Rectal smooth muscle tissue (tissue), 1 donor: ENCODE results near the gene CTSK.
"Not testable (repeated sequence)": the region's sequence is repeated elsewhere in the genome, so short reads cannot be mapped to it uniquely, and the experiment has no call there.

Source experiments
- H3K27ac ChIP-seq: one replicate; pipeline ENCODE4 v1.7.0; 2013; ENCODE audit warnings: low read depth, low read length, inconsistent platforms
- H3K27me3 ChIP-seq: one replicate; pipeline ENCODE4 v1.7.0; 2013; ENCODE audit warnings: low read length; ENCODE audit not compliant: control insufficient read depth, insufficient read depth
- H3K36me3 ChIP-seq: one replicate; pipeline ENCODE4 v1.7.0; 2013; ENCODE audit warnings: low read length; ENCODE audit not compliant: control insufficient read depth, insufficient read depth
- H3K4me1 ChIP-seq: one replicate; pipeline ENCODE4 v1.7.0; 2013; ENCODE audit warnings: low read length; ENCODE audit not compliant: control insufficient read depth, insufficient read depth
- H3K4me3 ChIP-seq: one replicate; pipeline ENCODE4 v1.7.0; 2013; ENCODE audit warnings: low read length
- H3K9ac ChIP-seq: one replicate; pipeline ENCODE4 v1.7.0; 2013; ENCODE audit warnings: low read length

Gene CTSK

GRCh38 chr1:150796374-150796773 lies 11.7 kb downstream of the CTSK start:
- no peak overlapping the region for H3K4me3 ChIP-seq
- H3K27me3 ChIP-seq, result no peaks in the 10 kb centered on the region
- H3K9ac ChIP-seq, result no peak overlapping the region
- H3K27ac ChIP-seq, result no peak overlapping the region
- H3K4me1 ChIP-seq, result no peaks in the 10 kb centered on the region
- H3K36me3 ChIP-seq, result peaks cover 13% of the 10 kb centered on the region

- H3K27me3 ChIP-seq, H3K27ac ChIP-seq: not testable (repeated sequence)
These were observed 14.3 kb downstream of the CTSK start for GRCh38 chr1:150793778-150794177.

GRCh38 chr1:150793221-150793620 lies 14.8 kb downstream of the CTSK start:
- no peaks in the 10 kb centered on the region for H3K27me3 ChIP-seq
- no peak overlapping the region for H3K4me3 ChIP-seq
- H3K4me1 ChIP-seq, result no peaks in the 10 kb centered on the region
- H3K36me3 ChIP-seq, result peaks cover 2% of the 10 kb centered on the region
- H3K9ac ChIP-seq, result no peak overlapping the region
- no peak overlapping the region for H3K27ac ChIP-seq

More at GRCh38 chr1:150793778-150794177, 14.3 kb downstream of the CTSK start:
- H3K4me1 ChIP-seq, H3K9ac ChIP-seq, H3K36me3 ChIP-seq, H3K4me3 ChIP-seq: not testable (repeated sequence)

GRCh38 chr1:150791585-150791984 lies 16.5 kb downstream of the CTSK start:
- Histone ChIP-seq H3K27me3 (no peaks in the 10 kb centered on the region), H3K4me1 (no peaks in the 10 kb centered on the region), H3K4me3 (no peak overlapping the region), H3K36me3 (peaks cover 2% of the 10 kb centered on the region), H3K9ac (no peak overlapping the region), H3K27ac (no peak overlapping the region)

GRCh38 chr1:150789396-150789795 lies 18.7 kb downstream of the CTSK start:
- no peaks in the 10 kb centered on the region for H3K36me3 ChIP-seq
- no peak overlapping the region for H3K4me3 ChIP-seq

GRCh38 chr1:150788946-150789345 lies 19.1 kb downstream of the CTSK start:
- H3K9ac ChIP-seq, result no peak overlapping the region
- H3K27me3 ChIP-seq, result no peaks in the 10 kb centered on the region
- H3K36me3 ChIP-seq, result no peaks in the 10 kb centered on the region
- no peaks in the 10 kb centered on the region for H3K4me1 ChIP-seq
- H3K4me3 ChIP-seq, result no peak overlapping the region
- no peak overlapping the region for H3K27ac ChIP-seq

More at GRCh38 chr1:150789396-150789795, 18.7 kb downstream of the CTSK start:
- Histone ChIP-seq H3K9ac (no peak overlapping the region), H3K4me1 (no peaks in the 10 kb centered on the region), H3K27me3 (no peaks in the 10 kb centered on the region), H3K27ac (no peak overlapping the region)

GRCh38 chr1:150787455-150787854 lies 20.6 kb downstream of the CTSK start:
- Histone ChIP-seq H3K27ac (no peak overlapping the region), H3K4me3 (no peak overlapping the region), H3K4me1 (no peaks in the 10 kb centered on the region), H3K36me3 (no peaks in the 10 kb centered on the region), H3K9ac (no peak overlapping the region), H3K27me3 (no peaks in the 10 kb centered on the region)

- Histone ChIP-seq H3K4me3 (no peak overlapping the region), H3K27ac (no peak overlapping the region), H3K4me1 (no peaks in the 10 kb centered on the region), H3K9ac (no peak overlapping the region), H3K27me3 (no peaks in the 10 kb centered on the region), H3K36me3 (no peaks in the 10 kb centered on the region)
These were observed 27.6 kb downstream of the CTSK start for GRCh38 chr1:150780510-150780909.

GRCh38 chr1:150778409-150778808 lies 29.7 kb downstream of the CTSK start:
- no peaks in the 10 kb centered on the region for H3K27me3 ChIP-seq
- H3K9ac ChIP-seq, result no peak overlapping the region
- H3K36me3 ChIP-seq, result no peaks in the 10 kb centered on the region
- H3K27ac ChIP-seq, result no peak overlapping the region
- no peak overlapping the region for H3K4me3 ChIP-seq
- no peaks in the 10 kb centered on the region for H3K4me1 ChIP-seq

GRCh38 chr1:150777544-150777943 lies 30.5 kb downstream of the CTSK start:
- Histone ChIP-seq H3K36me3 (no peaks in the 10 kb centered on the region), H3K27ac (no peak overlapping the region), H3K9ac (no peak overlapping the region), H3K4me3 (no peak overlapping the region), H3K27me3 (no peaks in the 10 kb centered on the region), H3K4me1 (no peaks in the 10 kb centered on the region)

- not testable (repeated sequence) for H3K36me3 ChIP-seq, H3K4me3 ChIP-seq, H3K27me3 ChIP-seq, H3K27ac ChIP-seq, H3K9ac ChIP-seq, H3K4me1 ChIP-seq
These were observed 32.0 kb downstream of the CTSK start for GRCh38 chr1:150775931-150776505.

- Histone ChIP-seq H3K4me3 (no peak overlapping the region), H3K9ac (no peak overlapping the region), H3K36me3 (no peaks in the 10 kb centered on the region), H3K27ac (no peak overlapping the region), H3K27me3 (no peaks in the 10 kb centered on the region), H3K4me1 (no peaks in the 10 kb centered on the region)
These were observed 32.8 kb downstream of the CTSK start for GRCh38 chr1:150775276-150775675.

- H3K27me3 ChIP-seq, result no peaks in the 10 kb centered on the region
These were observed 35.7 kb downstream of the CTSK start for GRCh38 chr1:150772326-150772725.

More at GRCh38 chr1:150772326-150772725, 35.7 kb downstream of the CTSK start:
- Histone ChIP-seq H3K27ac (no peak overlapping the region), H3K36me3 (no peaks in the 10 kb centered on the region), H3K9ac (no peak overlapping the region), H3K4me1 (no peaks in the 10 kb centered on the region), H3K4me3 (no peak overlapping the region)
